Mucosa of stomach (tissue), 1 donor: ENCODE data around the gene PLD4.
"Not testable (repeated sequence)": the region's sequence is repeated elsewhere in the genome, so short reads cannot be mapped to it uniquely, and the experiment has no call there.

Experiments
- H3K27me3 ChIP-seq: one replicate; pipeline ENCODE4 v1.7.0; 2013; ENCODE audit warnings: mild to moderate bottlenecking, low read length; ENCODE audit not compliant: control insufficient read depth, insufficient read depth
- H3K36me3 ChIP-seq: one replicate; pipeline ENCODE4 v1.7.0; 2013; ENCODE audit warnings: low read length; ENCODE audit not compliant: control insufficient read depth, insufficient read depth
- H3K4me1 ChIP-seq: one replicate; pipeline ENCODE4 v1.7.0; 2013; ENCODE audit warnings: mild to moderate bottlenecking, low read length; ENCODE audit not compliant: control insufficient read depth, insufficient read depth
- H3K4me3 ChIP-seq: one replicate; pipeline ENCODE4 v1.7.0; 2013; ENCODE audit warnings: low read length
- H3K9ac ChIP-seq: one replicate; pipeline ENCODE4 v1.7.0; 2013; ENCODE audit warnings: mild to moderate bottlenecking, low read length, moderate library complexity
- H3K9me3 ChIP-seq: one replicate; pipeline ENCODE4 v1.7.0; 2013; ENCODE audit warnings: mild to moderate bottlenecking, low read length, moderate library complexity; ENCODE audit not compliant: control insufficient read depth
- donor health status: Pancreatic carcinoma.

Gene PLD4

GRCh38 chr14:104897330-104898194 is 27.1 kb upstream of the PLD4 start:
- Histone ChIP-seq H3K9ac (no peak overlapping the region), H3K27me3 (no peaks in the 10 kb centered on the region), H3K4me3 (no peak overlapping the region)

DNA sequence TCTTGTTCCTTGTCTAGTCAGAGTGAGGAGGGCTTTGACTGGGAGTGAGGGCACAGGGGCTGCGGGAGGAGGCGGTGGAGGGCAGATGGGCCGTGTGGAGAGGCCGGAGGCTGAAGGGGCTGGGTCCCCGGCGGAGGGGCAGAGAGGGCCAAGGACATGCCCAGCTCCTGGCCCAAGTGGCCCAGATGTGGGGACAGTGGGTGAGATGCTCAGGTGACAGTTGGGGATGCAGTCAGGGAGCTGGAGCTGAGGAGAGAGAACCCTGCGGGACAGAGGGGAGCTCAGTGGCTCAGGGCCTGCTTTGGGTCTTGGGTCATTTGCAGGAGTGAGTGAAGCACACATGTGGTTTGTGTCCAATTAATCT is 26.5 kb upstream of the PLD4 start:
- H3K36me3 ChIP-seq = no peaks in the 10 kb centered on the region
- no peak overlapping the region for H3K4me3 ChIP-seq
- no peaks in the 10 kb centered on the region for H3K27me3 ChIP-seq
- peaks cover 23% of the 10 kb centered on the region for H3K4me1 ChIP-seq
- no peaks in the 10 kb centered on the region for H3K9me3 ChIP-seq
- H3K9ac ChIP-seq = no peak overlapping the region

More at GRCh38 chr14:104897330-104898194, 27.1 kb upstream of the PLD4 start:
- Histone ChIP-seq H3K9me3 (no peaks in the 10 kb centered on the region), H3K4me1 (peaks cover 23% of the 10 kb centered on the region), H3K36me3 (no peaks in the 10 kb centered on the region)

DNA sequence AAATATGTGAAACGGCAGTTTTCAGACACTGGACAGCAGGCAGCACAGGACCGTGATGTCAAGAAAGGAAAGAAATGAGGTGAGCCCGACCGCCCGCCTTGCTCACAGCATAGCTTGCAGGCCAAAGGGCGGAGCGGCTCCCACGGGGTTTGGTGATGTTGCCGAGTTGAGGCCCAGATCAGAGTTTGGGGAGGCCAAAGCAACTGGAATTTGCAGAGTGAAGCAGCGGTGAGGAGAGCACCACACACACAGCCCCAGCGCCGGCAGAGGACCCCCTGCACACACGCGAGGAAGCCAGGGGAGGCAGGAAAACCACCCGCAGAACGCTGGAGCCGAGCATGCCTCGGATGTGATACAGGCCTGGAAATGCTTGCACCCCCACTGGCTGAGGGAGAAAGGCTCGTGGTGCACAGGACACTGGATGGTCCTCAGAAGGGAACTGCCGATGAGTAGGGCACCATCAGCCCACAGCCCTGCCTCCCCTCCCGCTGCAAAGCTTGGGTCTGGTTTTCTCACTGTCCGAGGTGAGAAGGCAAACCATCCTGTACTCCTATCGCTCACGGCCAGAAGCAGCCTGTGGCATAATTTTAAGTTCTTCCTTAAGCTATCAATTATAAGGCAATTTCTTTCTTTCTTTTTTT is 25.7 kb upstream of the PLD4 start:
- peaks cover 23% of the 10 kb centered on the region for H3K4me1 ChIP-seq
- H3K27me3 ChIP-seq = peaks cover 3% of the 10 kb centered on the region
- H3K4me3 ChIP-seq = no peak overlapping the region
- no peaks in the 10 kb centered on the region for H3K9me3 ChIP-seq
- no peak overlapping the region for H3K9ac ChIP-seq
- H3K36me3 ChIP-seq = no peaks in the 10 kb centered on the region

DNA sequence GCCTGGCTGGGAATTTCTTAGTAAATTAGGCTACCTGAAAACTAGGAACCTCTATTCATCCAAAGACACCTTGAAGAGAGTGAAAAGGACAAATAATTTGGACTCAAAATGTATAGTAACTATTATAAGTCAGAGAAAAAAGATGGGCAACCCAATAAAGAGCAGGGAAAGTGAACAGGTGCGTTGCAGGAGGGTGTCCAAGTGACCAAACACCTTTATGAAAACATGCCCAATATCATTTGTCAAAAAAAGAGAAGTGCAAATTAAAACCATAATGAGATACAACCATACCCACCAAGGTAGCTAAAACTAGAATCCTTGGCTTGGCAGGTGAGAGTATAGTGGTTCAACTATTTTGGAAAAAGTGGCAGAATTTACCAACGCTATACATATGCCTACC is 24.9 kb upstream of the PLD4 start:
- Histone ChIP-seq H3K4me3 (no peak overlapping the region), H3K9me3 (no peaks in the 10 kb centered on the region), H3K36me3 (no peaks in the 10 kb centered on the region), H3K9ac (no peak overlapping the region), H3K27me3 (peaks cover 8% of the 10 kb centered on the region), H3K4me1 (peaks cover 22% of the 10 kb centered on the region)

GRCh38 chr14:104900639-104901512 is 23.8 kb upstream of the PLD4 start:
- H3K4me1 ChIP-seq = peaks cover 11% of the 10 kb centered on the region
- H3K27me3 ChIP-seq = peaks cover 8% of the 10 kb centered on the region
- no peak overlapping the region for H3K4me3 ChIP-seq
- no peaks in the 10 kb centered on the region for H3K9me3 ChIP-seq
- no peak overlapping the region for H3K9ac ChIP-seq
- H3K36me3 ChIP-seq = no peaks in the 10 kb centered on the region

GRCh38 chr14:104903990-104904389 is 20.7 kb upstream of the PLD4 start:
- Histone ChIP-seq H3K36me3 (no peaks in the 10 kb centered on the region), H3K9ac (no peak overlapping the region), H3K4me1 (no peaks in the 10 kb centered on the region), H3K9me3 (no peaks in the 10 kb centered on the region), H3K27me3 (peaks cover 8% of the 10 kb centered on the region), H3K4me3 (no peak overlapping the region)

- H3K27me3 ChIP-seq, H3K4me1 ChIP-seq, H3K9ac ChIP-seq, H3K4me3 ChIP-seq, H3K9me3 ChIP-seq, H3K36me3 ChIP-seq: not testable (repeated sequence)
Measured at GRCh38 chr14:104904650-104905578, 19.8 kb upstream of the PLD4 start.

DNA sequence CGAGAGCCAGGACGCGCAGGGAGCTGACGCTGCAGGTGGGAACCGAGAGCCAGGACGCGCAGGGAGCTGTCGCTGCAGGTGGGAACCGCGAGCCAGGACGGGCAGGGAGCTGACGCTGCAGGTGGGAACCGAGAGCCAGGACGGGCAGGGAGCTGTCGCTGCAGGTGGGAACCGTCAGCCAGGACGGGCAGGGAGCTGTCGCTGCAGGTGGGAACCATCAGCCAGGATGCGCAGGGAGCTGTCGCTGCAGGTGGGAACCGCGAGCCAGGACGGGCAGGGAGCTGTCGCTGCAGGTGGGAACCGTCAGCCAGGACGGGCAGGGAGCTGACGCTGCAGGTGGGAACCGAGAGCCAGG is 19.1 kb upstream of the PLD4 start:
- H3K4me1 ChIP-seq, H3K9ac ChIP-seq, H3K9me3 ChIP-seq, H3K36me3 ChIP-seq, H3K4me3 ChIP-seq, H3K27me3 ChIP-seq: not testable (repeated sequence)

- Histone ChIP-seq H3K4me3 (no peak overlapping the region), H3K27me3 (peaks cover 8% of the 10 kb centered on the region), H3K9me3 (no peaks in the 10 kb centered on the region), H3K4me1 (no peaks in the 10 kb centered on the region), H3K9ac (no peak overlapping the region), H3K36me3 (no peaks in the 10 kb centered on the region)
Measured at GRCh38 chr14:104908303-104908702, 16.4 kb upstream of the PLD4 start.

DNA sequence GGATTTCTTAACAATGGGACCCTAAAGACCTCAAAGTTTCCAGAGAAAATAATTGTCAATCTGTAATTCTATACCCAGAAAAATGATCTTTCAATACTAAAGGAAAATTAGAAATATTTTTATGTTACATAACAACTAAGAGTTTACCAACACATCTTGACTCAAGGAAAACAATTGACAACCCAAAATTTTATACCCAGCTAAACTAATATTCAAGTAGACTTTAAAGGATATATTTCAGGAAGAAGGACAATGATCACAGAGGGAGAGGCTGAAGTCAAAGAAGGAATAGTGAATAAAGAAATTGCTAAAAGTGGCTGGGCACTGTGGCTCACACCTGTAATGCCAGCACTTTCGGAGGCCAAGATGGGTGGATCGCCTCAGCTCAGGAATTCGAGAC is 12.6 kb upstream of the PLD4 start:
- H3K4me3 ChIP-seq = no peak overlapping the region
- no peaks in the 10 kb centered on the region for H3K4me1 ChIP-seq
- no peaks in the 10 kb centered on the region for H3K36me3 ChIP-seq
- no peaks in the 10 kb centered on the region for H3K27me3 ChIP-seq
- no peak overlapping the region for H3K9ac ChIP-seq
- H3K9me3 ChIP-seq = no peaks in the 10 kb centered on the region

- no peaks in the 10 kb centered on the region for H3K27me3 ChIP-seq
- H3K4me3 ChIP-seq = no peak overlapping the region
- no peak overlapping the region for H3K9ac ChIP-seq
- H3K4me1 ChIP-seq = no peaks in the 10 kb centered on the region
- no peaks in the 10 kb centered on the region for H3K36me3 ChIP-seq
- no peaks in the 10 kb centered on the region for H3K9me3 ChIP-seq
Measured at GRCh38 chr14:104913435-104913834, 11.2 kb upstream of the PLD4 start.
